ENCODE results near the gene KRTAP4-4.
"Not testable (repeated sequence)": the region's sequence is repeated elsewhere in the genome, so short reads cannot be mapped to it uniquely, and the experiment has no call there.

The KRTAP4-4 gene

GRCh38 chr17:41176744-41177387 lies 16.3 kb upstream of the KRTAP4-4 start:
- no peaks in the 10 kb centered on the region for H3K36me3 ChIP-seq (ENCODE audit: insufficient read depth, low read length)
- no peak overlapping the region for H3K27ac ChIP-seq (ENCODE audit: low read depth, low read length)
- no peaks in the 10 kb centered on the region for H3K4me1 ChIP-seq (ENCODE audit: insufficient read depth, low read length)
- no peaks in the 10 kb centered on the region for H3K9me3 ChIP-seq (ENCODE audit: low read length)
- no peak overlapping the region for H3K4me3 ChIP-seq (ENCODE audit: low read depth in 1 of 2, low read length in 2 of 2)
- no peak overlapping the region for H3K9ac ChIP-seq (ENCODE audit: low read length)
- no peaks in the 10 kb centered on the region for H3K27me3 ChIP-seq (ENCODE audit: control insufficient read depth in 1 of 2, insufficient read depth in 2 of 2, low read length in 2 of 2)

GRCh38 chr17:41171886-41172285 lies 11.3 kb upstream of the KRTAP4-4 start:
- no peak overlapping the region for H3K27ac ChIP-seq (ENCODE audit: low read depth, low read length)
- no peaks in the 10 kb centered on the region for H3K36me3 ChIP-seq (ENCODE audit: insufficient read depth, low read length)
- H3K4me1 ChIP-seq (ENCODE audit: insufficient read depth, low read length) = no peaks in the 10 kb centered on the region
- no peaks in the 10 kb centered on the region for H3K27me3 ChIP-seq (ENCODE audit: control insufficient read depth in 1 of 2, insufficient read depth in 2 of 2, low read length in 2 of 2)
- no peak overlapping the region for H3K9ac ChIP-seq (ENCODE audit: low read length)
- no peaks in the 10 kb centered on the region for H3K9me3 ChIP-seq (ENCODE audit: low read length)
- H3K4me3 ChIP-seq (ENCODE audit: low read depth in 1 of 2, low read length in 2 of 2) = no peak overlapping the region

GRCh38 chr17:41168121-41168520 lies 7.6 kb upstream of the KRTAP4-4 start, which contains the start of gene KRTAP4-3:
TSS of gene KRTAP4-3 (minus strand) at chr17:41168221. CDS start at chr17:41168172, 49 bp downstream.
- H3K36me3 ChIP-seq (ENCODE audit: insufficient read depth, low read length) = no peaks in the 10 kb centered on the region
- H3K4me1 ChIP-seq (ENCODE audit: insufficient read depth, low read length) = no peaks in the 10 kb centered on the region
- no peak within 1 kb of the TSS for H3K27ac ChIP-seq (ENCODE audit: low read depth, low read length)
- no peak within 1 kb of the TSS for H3K4me3 ChIP-seq (ENCODE audit: low read depth in 1 of 2, low read length in 2 of 2)
- no peaks in the 10 kb centered on the region for H3K9me3 ChIP-seq (ENCODE audit: low read length)
- no peak within 1 kb of the TSS for H3K9ac ChIP-seq (ENCODE audit: low read length)
- H3K27me3 ChIP-seq (ENCODE audit: control insufficient read depth in 1 of 2, insufficient read depth in 2 of 2, low read length in 2 of 2) = no peaks in the 10 kb centered on the region

- Histone ChIP-seq H3K36me3 (ENCODE audit: insufficient read depth, low read length) (no peaks in the 10 kb centered on the region), H3K27ac (ENCODE audit: low read depth, low read length) (no peak overlapping the region), H3K9ac (ENCODE audit: low read length) (no peak overlapping the region), H3K4me1 (ENCODE audit: insufficient read depth, low read length) (no peaks in the 10 kb centered on the region), H3K27me3 (ENCODE audit: control insufficient read depth in 1 of 2, insufficient read depth in 2 of 2, low read length in 2 of 2) (no peaks in the 10 kb centered on the region), H3K4me3 (ENCODE audit: low read depth in 1 of 2, low read length in 2 of 2) (no peak overlapping the region), H3K9me3 (ENCODE audit: low read length) (no peaks in the 10 kb centered on the region)
Measured at GRCh38 chr17:41167561-41167960, 7.0 kb upstream of the KRTAP4-4 start.

- Histone ChIP-seq H3K4me1 (ENCODE audit: insufficient read depth, low read length) (no peaks in the 10 kb centered on the region), H3K4me3 (ENCODE audit: low read depth in 1 of 2, low read length in 2 of 2) (no peak overlapping the region), H3K27ac (ENCODE audit: low read depth, low read length) (no peak overlapping the region), H3K27me3 (ENCODE audit: control insufficient read depth in 1 of 2, insufficient read depth in 2 of 2, low read length in 2 of 2) (no peaks in the 10 kb centered on the region), H3K9ac (ENCODE audit: low read length) (no peak overlapping the region), H3K9me3 (ENCODE audit: low read length) (no peaks in the 10 kb centered on the region), H3K36me3 (ENCODE audit: insufficient read depth, low read length) (no peaks in the 10 kb centered on the region)
Measured at GRCh38 chr17:41163828-41164227, 3.3 kb upstream of the KRTAP4-4 start.

DNA sequence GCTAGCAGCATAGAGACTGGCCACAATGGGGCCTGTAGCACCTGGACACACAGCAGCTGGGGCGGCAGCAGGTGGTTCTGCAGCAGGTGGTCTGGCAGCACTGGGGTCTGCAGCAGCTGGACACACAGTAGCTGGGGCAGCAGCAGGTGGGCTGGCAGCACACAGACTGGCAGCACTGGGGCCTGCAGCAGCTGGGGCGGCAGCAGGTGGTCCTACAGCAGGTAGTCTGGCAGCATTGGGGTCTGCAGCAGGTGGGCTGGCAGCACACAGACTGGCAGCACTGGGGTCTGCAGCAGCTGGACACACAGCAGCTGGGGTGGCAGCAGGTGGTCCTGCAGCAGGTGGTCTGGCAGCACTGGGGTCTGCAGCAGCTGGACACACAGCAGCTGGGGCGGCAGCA lies 358 bp downstream of the KRTAP4-4 start:
- not testable (repeated sequence) for H3K9me3 ChIP-seq (ENCODE audit: low read length); H3K27me3 ChIP-seq (ENCODE audit: control insufficient read depth in 1 of 2, insufficient read depth in 2 of 2, low read length in 2 of 2); H3K36me3 ChIP-seq (ENCODE audit: insufficient read depth, low read length); H3K4me1 ChIP-seq (ENCODE audit: insufficient read depth, low read length); H3K27ac ChIP-seq (ENCODE audit: low read depth, low read length); H3K4me3 ChIP-seq (ENCODE audit: low read depth in 1 of 2, low read length in 2 of 2); H3K9ac ChIP-seq (ENCODE audit: low read length)

DNA sequence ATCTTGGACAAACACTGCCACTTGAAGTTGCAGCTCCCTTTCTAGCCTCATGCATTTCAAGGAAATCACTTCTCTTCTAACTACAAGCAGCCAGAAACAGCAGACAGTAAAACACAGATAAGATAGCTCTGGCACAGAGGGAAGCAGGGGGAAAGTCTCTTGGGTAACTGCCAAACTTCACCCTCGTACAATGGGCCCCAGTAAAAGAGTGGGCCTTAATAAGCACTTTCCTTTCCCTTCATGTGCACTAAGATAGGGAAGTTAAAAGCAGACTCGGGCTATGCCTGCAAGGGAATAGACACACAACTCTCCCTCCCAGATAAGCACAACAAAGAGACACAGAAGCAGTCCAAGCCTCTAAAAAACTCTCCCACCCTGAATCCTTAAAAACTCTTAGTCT lies 6.7 kb downstream of the KRTAP4-4 start:
- H3K9ac ChIP-seq (ENCODE audit: low read length) = no peak overlapping the region
- H3K4me3 ChIP-seq (ENCODE audit: low read depth in 1 of 2, low read length in 2 of 2) = no peak overlapping the region
- no peak overlapping the region for H3K27ac ChIP-seq (ENCODE audit: low read depth, low read length)
- no peaks in the 10 kb centered on the region for H3K4me1 ChIP-seq (ENCODE audit: insufficient read depth, low read length)
- H3K9me3 ChIP-seq (ENCODE audit: low read length) = no peaks in the 10 kb centered on the region
- H3K36me3 ChIP-seq (ENCODE audit: insufficient read depth, low read length) = no peaks in the 10 kb centered on the region
- H3K27me3 ChIP-seq (ENCODE audit: control insufficient read depth in 1 of 2, insufficient read depth in 2 of 2, low read length in 2 of 2) = no peaks in the 10 kb centered on the region

- no peaks in the 10 kb centered on the region for H3K4me1 ChIP-seq (ENCODE audit: insufficient read depth, low read length)
- no peak overlapping the region for H3K9ac ChIP-seq (ENCODE audit: low read length)
- H3K27ac ChIP-seq (ENCODE audit: low read depth, low read length) = no peak overlapping the region
- H3K36me3 ChIP-seq (ENCODE audit: insufficient read depth, low read length) = no peaks in the 10 kb centered on the region
- no peaks in the 10 kb centered on the region for H3K9me3 ChIP-seq (ENCODE audit: low read length)
- no peaks in the 10 kb centered on the region for H3K27me3 ChIP-seq (ENCODE audit: control insufficient read depth in 1 of 2, insufficient read depth in 2 of 2, low read length in 2 of 2)
- no peak overlapping the region for H3K4me3 ChIP-seq (ENCODE audit: low read depth in 1 of 2, low read length in 2 of 2)
Measured at GRCh38 chr17:41151525-41151924, 9.0 kb downstream of the KRTAP4-4 start.

- Histone ChIP-seq H3K4me3 (ENCODE audit: low read depth in 1 of 2, low read length in 2 of 2) (no peak overlapping the region), H3K4me1 (ENCODE audit: insufficient read depth, low read length) (no peaks in the 10 kb centered on the region), H3K9me3 (ENCODE audit: low read length) (no peaks in the 10 kb centered on the region), H3K9ac (ENCODE audit: low read length) (no peak overlapping the region), H3K36me3 (ENCODE audit: insufficient read depth, low read length) (no peaks in the 10 kb centered on the region), H3K27ac (ENCODE audit: low read depth, low read length) (no peak overlapping the region), H3K27me3 (ENCODE audit: control insufficient read depth in 1 of 2, insufficient read depth in 2 of 2, low read length in 2 of 2) (no peaks in the 10 kb centered on the region)
Measured at GRCh38 chr17:41150026-41150425, 10.5 kb downstream of the KRTAP4-4 start.

GRCh38 chr17:41149652-41149985 lies 10.9 kb downstream of the KRTAP4-4 start, which contains the start of gene KRTAP4-5:
TSS of gene KRTAP4-5 (minus strand) at chr17:41149825. CDS start at chr17:41149767, 58 bp downstream.
- H3K27me3 ChIP-seq (ENCODE audit: control insufficient read depth in 1 of 2, insufficient read depth in 2 of 2, low read length in 2 of 2) = no peaks in the 10 kb centered on the region
- H3K4me3 ChIP-seq (ENCODE audit: low read depth in 1 of 2, low read length in 2 of 2) = no peak within 1 kb of the TSS
- H3K27ac ChIP-seq (ENCODE audit: low read depth, low read length) = no peak within 1 kb of the TSS
- H3K9me3 ChIP-seq (ENCODE audit: low read length) = no peaks in the 10 kb centered on the region
- no peak within 1 kb of the TSS for H3K9ac ChIP-seq (ENCODE audit: low read length)
- H3K4me1 ChIP-seq (ENCODE audit: insufficient read depth, low read length) = no peaks in the 10 kb centered on the region
- no peaks in the 10 kb centered on the region for H3K36me3 ChIP-seq (ENCODE audit: insufficient read depth, low read length)

DNA sequence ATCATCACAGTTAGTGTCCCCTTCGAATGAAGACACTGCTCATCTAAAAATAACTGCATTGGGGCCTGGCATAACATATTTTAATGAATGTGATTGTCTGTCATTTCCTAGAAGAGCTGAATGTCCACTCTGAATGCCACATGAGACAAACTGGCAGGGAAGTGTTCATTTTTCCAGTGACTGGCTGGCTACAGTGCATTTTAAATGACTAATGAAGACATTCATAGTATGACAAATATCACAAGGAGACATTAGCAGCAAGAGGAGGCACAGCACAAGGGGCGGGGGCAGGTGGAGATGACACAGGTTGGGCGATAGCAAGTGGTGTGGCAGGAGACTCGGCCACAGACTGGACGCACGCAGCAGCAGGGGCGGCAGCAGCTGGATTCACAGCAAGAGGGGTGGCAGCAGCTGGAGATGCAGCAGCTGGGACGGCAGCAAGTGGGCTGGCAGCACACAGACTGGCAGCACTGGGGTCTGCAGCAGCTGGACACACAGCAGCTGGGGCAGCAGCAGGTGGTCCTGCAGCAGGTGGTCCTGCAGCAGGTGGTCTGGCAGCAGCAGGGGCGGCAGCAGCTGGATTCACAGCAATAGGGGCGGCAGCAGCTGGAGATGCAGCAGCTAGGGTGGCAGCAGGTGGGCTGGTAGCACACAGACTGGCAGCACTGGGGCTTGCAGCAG lies 11.4 kb downstream of the KRTAP4-4 start:
- not testable (repeated sequence) for H3K9me3 ChIP-seq (ENCODE audit: low read length); H3K27ac ChIP-seq (ENCODE audit: low read depth, low read length); H3K9ac ChIP-seq (ENCODE audit: low read length); H3K27me3 ChIP-seq (ENCODE audit: control insufficient read depth in 1 of 2, insufficient read depth in 2 of 2, low read length in 2 of 2); H3K36me3 ChIP-seq (ENCODE audit: insufficient read depth, low read length); H3K4me1 ChIP-seq (ENCODE audit: insufficient read depth, low read length); H3K4me3 ChIP-seq (ENCODE audit: low read depth in 1 of 2, low read length in 2 of 2)
